Upper lobe of left lung (tissue), 6 donors: ENCODE results near the gene NPPC. TPM values are rescaled to one million over a fixed set of nuclear protein-coding genes. Genes with fewer than 3 reads are reported as not detected.

Source experiments
- ATAC-seq, 2 donors: fragments of 200-7000 bp; cut with Tn5 transposase; one replicate each; pipeline ENCODE4 v1.9.1; 2022; ENCODE audit warnings: mild to moderate bottlenecking in 2 of 2, moderate library complexity in 2 of 2; ENCODE audit not compliant: low FRiP score in 2 of 2
- DNase-seq, 2 donors: peaks; one replicate each; pipeline ENCODE4 v3.0.0-alpha.2; 2019 to 2020
- H3K27ac ChIP-seq, 4 donors: fragments of 200-600 bp; sonication (generic); one replicate each; pipeline ENCODE4 v1.5.1; 2016 to 2019
- H3K27me3 ChIP-seq, 4 donors: fragments of 200-600 bp; sonication (generic); one replicate each; pipeline ENCODE4 v1.5.1; 2017 to 2019
- H3K36me3 ChIP-seq, 4 donors: fragments of 200-600 bp; sonication (generic); one replicate each; pipeline ENCODE4 v1.5.1; 2016 to 2019
- H3K4me1 ChIP-seq, 4 donors: fragments of 200-600 bp; sonication (generic); one replicate each; pipeline ENCODE4 v1.5.1; 2018 to 2019
- H3K4me3 ChIP-seq, 4 donors: fragments of 200-600 bp; sonication (generic); one replicate each; pipeline ENCODE4 v1.5.1; 2017 to 2019; ENCODE audit warnings: mild to moderate bottlenecking in 2 of 4, moderate library complexity in 1 of 4
- H3K9me3 ChIP-seq, 4 donors: fragments of 200-600 bp; sonication (generic); one replicate each; pipeline ENCODE4 v1.5.1; 2018 to 2019
- CTCF ChIP-seq, 6 experiments: fragments of 450-650 bp in 4 of 6; fragments of 200-600 bp in 2 of 6; sonication (generic) in 2 of 6; IDR thresholded peaks; one replicate each; pipeline ENCODE4 v1.5.1; 2016 to 2019; ENCODE audit warnings: antibody characterized with exemption in 6 of 6
- EP300 ChIP-seq, 4 donors: sonication (generic); formaldehyde crosslinking; IDR thresholded peaks; one replicate each; pipeline ENCODE4 v1.5.1; 2017; ENCODE audit warnings: antibody characterized with exemption in 4 of 4, control low read depth in 2 of 4
- POLR2A ChIP-seq, 4 donors: fragments of 450-650 bp; IDR thresholded peaks; one replicate each; pipeline ENCODE4 v1.5.1; 2016 to 2017; ENCODE audit warnings: antibody characterized with exemption in 4 of 4, mild to moderate bottlenecking in 2 of 4
- POLR2AphosphoS5 ChIP-seq, 2 donors: sonication (generic); formaldehyde crosslinking; IDR thresholded peaks; one replicate each; pipeline ENCODE4 v1.5.1; 2017; ENCODE audit warnings: antibody characterized with exemption in 2 of 2
- WGBS, 2 donors: methylation state at CpG; one replicate each; pipeline ENCODE4 v1.1.5; 2017 to 2018; 5-methylcytosine and 5-hydroxymethylcytosine counted together
- total RNA-seq, 6 donors: library from RNA; depleted of rRNA in 4 of 6; stranded (reverse); fragments of >200 nt in 4 of 6; gene quantifications; one replicate each; pipeline versions ENCODE4 v1.1.0 to v1.2.1, GENCODE V29; 2016 to 2021
- donor health status: DM: no; HTN: no; CAD: no; lungs with moderate emphysema.
- donor health status: DM: no; HTN: yes; CAD: no; lungs with severe emphysema.

The NPPC gene
- total RNA-seq, 6 donors from 2014 or later: not detected

GRCh38 chr2:231928901-231929725 is 2.9 kb upstream of the NPPC start:
- WGBS, 2 donors: 82 to 83% methylated on average over 11 of the region's 11 CpGs
- H3K27me3 ChIP-seq: peaks cover 2 to 31% (median 13%) of the 10 kb centered on the region in 4 donors
- no peaks in the 10 kb centered on the region for H3K9me3 ChIP-seq
- H3K27ac ChIP-seq: no peak overlapping the region
- peak in 1 of 2 donors; percentile 4 for DNase-seq
- ATAC-seq: no peak
- H3K36me3 ChIP-seq: no peaks in the 10 kb centered on the region
- peaks cover 19 to 25% (median 24%) of the 10 kb centered on the region in 4 donors for H3K4me1 ChIP-seq
- H3K4me3 ChIP-seq: no peak overlapping the region
- no peak for TF ChIP-seq POLR2AphosphoS5 (IDR thresholded peaks at IDR 0.05)
- no peak for TF ChIP-seq EP300 (IDR thresholded peaks at IDR 0.05)
- no peak for TF ChIP-seq POLR2A (IDR thresholded peaks at IDR 0.05)
- no peak for TF ChIP-seq CTCF (IDR thresholded peaks at IDR 0.05)

- TF ChIP-seq CTCF (IDR thresholded peaks at IDR 0.05) (no peak), POLR2AphosphoS5 (IDR thresholded peaks at IDR 0.05) (no peak), POLR2A (IDR thresholded peaks at IDR 0.05) (no peak), EP300 (IDR thresholded peaks at IDR 0.05) (no peak)
- Histone ChIP-seq H3K27ac (no peak overlapping the region), H3K27me3 (peaks cover 2 to 31% (median 13%) of the 10 kb centered on the region in 4 donors), H3K4me3 (no peak overlapping the region), H3K36me3 (no peaks in the 10 kb centered on the region), H3K9me3 (no peaks in the 10 kb centered on the region), H3K4me1 (peaks cover 19 to 25% (median 24%) of the 10 kb centered on the region in 4 donors)
- peak in 1 of 2 donors; percentile 3 for DNase-seq
- ATAC-seq: no peak
- WGBS, 2 donors: 72 to 100% methylated on average over 2 to 5 of the region's 5 CpGs
Observed at GRCh38 chr2:231928481-231928880, 2.3 kb upstream of the NPPC start.

- no peaks in the 10 kb centered on the region for H3K9me3 ChIP-seq
- DNase-seq (no peak), ATAC-seq (no peak)
- H3K36me3 ChIP-seq: no peaks in the 10 kb centered on the region
- TF ChIP-seq CTCF (IDR thresholded peaks at IDR 0.05) (no peak), EP300 (IDR thresholded peaks at IDR 0.05) (no peak), POLR2A (IDR thresholded peaks at IDR 0.05) (no peak), POLR2AphosphoS5 (IDR thresholded peaks at IDR 0.05) (no peak)
- 45 to 46% methylated on average over 7 to 10 of the region's 10 CpGs for WGBS, 2 donors
- H3K4me1 ChIP-seq: peaks cover 19 to 25% (median 24%) of the 10 kb centered on the region in 4 donors
- no peak overlapping the region for H3K27ac ChIP-seq
- peaks cover 2 to 31% (median 13%) of the 10 kb centered on the region in 4 donors for H3K27me3 ChIP-seq
- no peak overlapping the region for H3K4me3 ChIP-seq
Observed at GRCh38 chr2:231927566-231927890, 1.3 kb upstream of the NPPC start.

- Histone ChIP-seq H3K4me3 (peak overlapping the region in 2 of 4 donors; percentile 39 to 52), H3K27ac (no peak overlapping the region), H3K36me3 (no peaks in the 10 kb centered on the region), H3K27me3 (peaks cover 2 to 31% (median 13%) of the 10 kb centered on the region in 4 donors), H3K4me1 (peaks cover 19 to 25% (median 24%) of the 10 kb centered on the region in 4 donors), H3K9me3 (no peaks in the 10 kb centered on the region)
- DNase-seq (peak in 1 of 2 donors; percentile 57), ATAC-seq (no peak)
- no peak for TF ChIP-seq POLR2A (IDR thresholded peaks at IDR 0.05)
- TF ChIP-seq EP300 (IDR thresholded peaks at IDR 0.05): no peak
- no peak for TF ChIP-seq POLR2AphosphoS5 (IDR thresholded peaks at IDR 0.05)
- WGBS, 2 donors: 9 to 10% methylated on average over 26 to 32 of the region's 51 CpGs
Observed at GRCh38 chr2:231926761-231927565, 767 bp upstream of the NPPC start.
